ENCODE results near the gene SLC7A8. TPM values are rescaled to one million over a fixed set of nuclear protein-coding genes. Genes with fewer than 3 reads are reported as not detected.
"Not testable (repeated sequence)": the region's sequence is repeated elsewhere in the genome, so short reads cannot be mapped to it uniquely, and the experiment has no call there.

Gene SLC7A8
- 77.9 and 84.5 TPM in 2 replicates for total RNA-seq (2021)
- long read RNA-seq, full-length matches to known transcripts: 3 of 21 reads
- long read RNA-seq, partial matches to known transcripts: 2 of 21 reads
- long read RNA-seq, other reads (novel, unspliced or antisense): 16 of 21 reads

DNA sequence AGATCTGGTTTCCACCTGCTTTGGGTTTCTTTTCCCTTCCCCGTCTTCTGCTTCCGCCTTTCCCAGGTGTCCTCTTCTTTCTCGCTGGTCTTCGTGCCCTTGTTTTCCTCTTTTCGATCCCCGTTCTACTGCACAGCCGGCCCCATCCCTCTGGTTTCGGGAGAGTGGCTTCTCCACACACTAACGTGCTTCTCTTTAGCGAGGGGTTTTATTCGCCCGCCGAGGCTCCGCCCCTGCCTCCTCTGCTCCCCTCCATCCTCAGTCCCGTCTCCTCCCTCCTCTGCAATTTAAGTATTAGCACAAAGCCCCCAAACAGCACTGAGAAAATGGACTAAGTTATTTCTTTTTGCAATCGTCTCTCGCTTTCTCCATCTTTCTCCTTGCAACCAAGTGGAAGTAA, at the start of gene SLC7A8:
Gene SLC7A8 (minus strand): TSS at position 182 of the 400 bp plus-strand sequence. CDS start 746 bp downstream, outside the sequence.
- no peak within 1 kb of the TSS; a peak in 1 of 7 replicates for H3K27ac Mint-ChIP-seq
- peaks cover 0 to 10% (median 9%) of the 10 kb centered on the region in 3 experiments; a peak in 4 of 7 replicates for H3K36me3 Mint-ChIP-seq (ENCODE audit: insufficient read depth in 1 of 3, low read depth in 3 of 3)
- Histone ChIP-seq H4K91ac (ENCODE audit: insufficient read length, low read depth, low read length) (no peak within 1 kb of the TSS), H3K27me3 (ENCODE audit: insufficient read depth, low read length) (no peaks in the 10 kb centered on the region), H2AFZ (ENCODE audit: low read length) (no peak within 1 kb of the TSS), H3K27ac (ENCODE audit: insufficient read length, low read depth, low read length) (peak within 1 kb of the TSS; percentile 38), H3K18ac (ENCODE audit: insufficient read length, low read depth, low read length) (peak within 1 kb of the TSS; percentile 87), H2BK15ac (ENCODE audit: low read depth, low read length) (no peak within 1 kb of the TSS), H2BK12ac (ENCODE audit: insufficient read length, low read depth, low read length) (no peak within 1 kb of the TSS), H3K9me3 (ENCODE audit: control insufficient read depth, low read depth, low read length) (no peaks in the 10 kb centered on the region), H2AK5ac (ENCODE audit: insufficient read length, low read length) (no peak within 1 kb of the TSS), H2BK20ac (ENCODE audit: low read depth, low read length, poor library complexity, severe bottlenecking) (no peak within 1 kb of the TSS), H3K79me1 (ENCODE audit: insufficient read depth, low read depth, low read length, poor library complexity, severe bottlenecking) (no peaks in the 10 kb centered on the region), H4K20me1 (ENCODE audit: control insufficient read depth, insufficient read depth, insufficient read length) (no peaks in the 10 kb centered on the region), H2BK120ac (ENCODE audit: low read depth, low read length, poor library complexity, severe bottlenecking) (no peak within 1 kb of the TSS), H3K4me2 (ENCODE audit: insufficient read depth, insufficient read length, low read length) (peak within 1 kb of the TSS; percentile 87), H4K5ac (ENCODE audit: insufficient read length, low read depth, low read length) (no peak within 1 kb of the TSS), H3K23me2 (ENCODE audit: insufficient read length, low read depth, low read length, poor library complexity, severe bottlenecking) (peaks cover 7% of the 10 kb centered on the region), H3K56ac (ENCODE audit: insufficient read length, low read depth, low read length) (no peak within 1 kb of the TSS), H3T11ph (ENCODE audit: low read length) (no peak within 1 kb of the TSS), H4K8ac (replicated peaks; ENCODE audit: insufficient read length, low read depth, low read length) (no peak within 1 kb of the TSS), H3K79me2 (ENCODE audit: insufficient read depth, low read length) (peaks cover 17% of the 10 kb centered on the region; the same call in 1 of the 2 replicates), H3K4me1 (ENCODE audit: insufficient read depth, low read length) (no peaks in the 10 kb centered on the region; the same call in 1 of the 2 replicates), H3K9ac (ENCODE audit: extremely low read depth, insufficient read length, low read length) (peak within 1 kb of the TSS; percentile 86), H2BK5ac (ENCODE audit: insufficient read length, low read length) (no peak within 1 kb of the TSS), H3K14ac (ENCODE audit: insufficient read depth, low read length) (no peak within 1 kb of the TSS; the same call in 1 of the 2 replicates), H3K4ac (ENCODE audit: low read depth, low read length) (no peak within 1 kb of the TSS), H3K23ac (ENCODE audit: insufficient read length, low read depth, low read length) (no peak within 1 kb of the TSS)
- no peaks in the 10 kb centered on the region for H3K27me3 Mint-ChIP-seq (ENCODE audit: low read depth)
- TF ChIP-seq, protein P1, sequence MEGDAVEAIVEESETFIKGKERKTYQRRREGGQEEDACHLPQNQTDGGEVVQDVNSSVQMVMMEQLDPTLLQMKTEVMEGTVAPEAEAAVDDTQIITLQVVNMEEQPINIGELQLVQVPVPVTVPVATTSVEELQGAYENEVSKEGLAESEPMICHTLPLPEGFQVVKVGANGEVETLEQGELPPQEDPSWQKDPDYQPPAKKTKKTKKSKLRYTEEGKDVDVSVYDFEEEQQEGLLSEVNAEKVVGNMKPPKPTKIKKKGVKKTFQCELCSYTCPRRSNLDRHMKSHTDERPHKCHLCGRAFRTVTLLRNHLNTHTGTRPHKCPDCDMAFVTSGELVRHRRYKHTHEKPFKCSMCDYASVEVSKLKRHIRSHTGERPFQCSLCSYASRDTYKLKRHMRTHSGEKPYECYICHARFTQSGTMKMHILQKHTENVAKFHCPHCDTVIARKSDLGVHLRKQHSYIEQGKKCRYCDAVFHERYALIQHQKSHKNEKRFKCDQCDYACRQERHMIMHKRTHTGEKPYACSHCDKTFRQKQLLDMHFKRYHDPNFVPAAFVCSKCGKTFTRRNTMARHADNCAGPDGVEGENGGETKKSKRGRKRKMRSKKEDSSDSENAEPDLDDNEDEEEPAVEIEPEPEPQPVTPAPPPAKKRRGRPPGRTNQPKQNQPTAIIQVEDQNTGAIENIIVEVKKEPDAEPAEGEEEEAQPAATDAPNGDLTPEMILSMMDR (conservative IDR thresholded peaks at IDR 0.05): no peak
- no peaks in the 10 kb centered on the region for H3K9me3 Mint-ChIP-seq
- DNase-seq: peak; percentile 77
- no peak within 1 kb of the TSS for H3K4me3 Mint-ChIP-seq
- no CpG with 5 or more reads among the region's 17 CpGs for WGBS (ENCODE audit: extremely low coverage, insufficient read length, low lambda C conversion rate)
- H3K4me1 Mint-ChIP-seq: peaks cover 26 to 43% of the 10 kb centered on the region in 2 experiments

DNA sequence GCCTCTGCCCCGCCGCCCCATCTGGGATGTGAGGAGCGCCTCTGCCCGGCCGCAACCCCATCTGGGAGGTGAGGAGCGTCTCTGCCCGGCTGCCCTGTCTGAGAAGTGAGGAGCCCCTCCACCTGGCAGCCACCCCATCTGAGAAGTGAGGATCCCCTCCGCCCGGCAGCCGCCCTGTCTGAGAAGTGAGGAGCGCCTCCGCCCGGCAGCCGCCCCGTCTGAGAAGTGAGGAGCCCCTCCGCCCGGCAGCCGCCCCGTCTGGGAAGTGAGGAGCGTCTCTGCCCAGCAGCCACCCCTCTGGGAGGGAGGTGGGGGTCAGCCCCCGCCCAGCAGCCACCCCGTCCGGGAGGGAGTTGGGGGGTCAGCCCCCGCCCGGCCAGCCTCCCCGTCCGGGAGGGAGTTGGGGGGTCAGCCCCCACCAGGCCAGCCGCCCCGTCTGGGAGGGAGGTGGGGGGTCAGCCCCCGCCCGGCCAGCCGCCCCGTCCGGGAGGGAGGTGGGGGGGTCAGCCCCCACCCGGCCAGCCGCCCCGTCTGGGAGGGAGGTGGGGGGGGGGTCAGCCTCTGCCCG, 48.9 kb upstream of the SLC7A8 start:
- not testable (repeated sequence) for H2BK12ac ChIP-seq (ENCODE audit: insufficient read length, low read depth, low read length); H3K4me3 Mint-ChIP-seq; H2BK20ac ChIP-seq (ENCODE audit: low read depth, low read length, poor library complexity, severe bottlenecking); H3K79me2 ChIP-seq (ENCODE audit: insufficient read depth, low read length); DNase-seq; H3K4ac ChIP-seq (ENCODE audit: low read depth, low read length); H3K27me3 Mint-ChIP-seq (ENCODE audit: low read depth); H4K8ac ChIP-seq (replicated peaks; ENCODE audit: insufficient read length, low read depth, low read length); H2AFZ ChIP-seq (ENCODE audit: low read length); H4K20me1 ChIP-seq (ENCODE audit: control insufficient read depth, insufficient read depth, insufficient read length); H2BK15ac ChIP-seq (ENCODE audit: low read depth, low read length); H2BK120ac ChIP-seq (ENCODE audit: low read depth, low read length, poor library complexity, severe bottlenecking); H3K9ac ChIP-seq (ENCODE audit: extremely low read depth, insufficient read length, low read length); H3K23me2 ChIP-seq (ENCODE audit: insufficient read length, low read depth, low read length, poor library complexity, severe bottlenecking); H3K14ac ChIP-seq (ENCODE audit: insufficient read depth, low read length); H3K79me1 ChIP-seq (ENCODE audit: insufficient read depth, low read depth, low read length, poor library complexity, severe bottlenecking); H3K27me3 ChIP-seq (ENCODE audit: insufficient read depth, low read length); H2AK5ac ChIP-seq (ENCODE audit: insufficient read length, low read length); H3K18ac ChIP-seq (ENCODE audit: insufficient read length, low read depth, low read length); H3K4me1 Mint-ChIP-seq; H3K27ac Mint-ChIP-seq; H3K4me1 ChIP-seq (ENCODE audit: insufficient read depth, low read length); H3T11ph ChIP-seq (ENCODE audit: low read length); H3K4me2 ChIP-seq (ENCODE audit: insufficient read depth, insufficient read length, low read length); H3K27ac ChIP-seq (ENCODE audit: insufficient read length, low read depth, low read length); H3K9me3 ChIP-seq (ENCODE audit: control insufficient read depth, low read depth, low read length); H3K23ac ChIP-seq (ENCODE audit: insufficient read length, low read depth, low read length); H2BK5ac ChIP-seq (ENCODE audit: insufficient read length, low read length); H3K56ac ChIP-seq (ENCODE audit: insufficient read length, low read depth, low read length); H4K91ac ChIP-seq (ENCODE audit: insufficient read length, low read depth, low read length); H4K5ac ChIP-seq (ENCODE audit: insufficient read length, low read depth, low read length)
- peaks cover 9 to 16% (median 15%) of the 10 kb centered on the region in 3 experiments for H3K36me3 Mint-ChIP-seq (ENCODE audit: insufficient read depth in 1 of 3, low read depth in 3 of 3)
- peaks cover 25% of the 10 kb centered on the region in 2 experiments for H3K9me3 Mint-ChIP-seq
- no CpG with 5 or more reads among the region's 38 CpGs for WGBS (ENCODE audit: extremely low coverage, insufficient read length, low lambda C conversion rate)

Measured in H9 (cell line).